ENCODE results near the gene CHIA.

Gene CHIA

GRCh38 chr1:111302374-111302773 lies 11.7 kb downstream of the CHIA start:
- Histone ChIP-seq H3K9me3 (no peaks in the 10 kb centered on the region), H3K4me1 (ENCODE audit: control insufficient read depth in 1 of 2, insufficient read depth in 1 of 2, low read depth in 1 of 2, low read length in 1 of 2) (no peaks in the 10 kb centered on the region), H3K36me3 (no peaks in the 10 kb centered on the region), H3K4me3 (ENCODE audit: low read depth in 1 of 2, low read length in 1 of 2) (no peak overlapping the region), H3K27ac (no peak overlapping the region), H3K27me3 (no peaks in the 10 kb centered on the region)
- TF ChIP-seq CTCF (IDR thresholded peaks at IDR 0.05): no peak

- peaks cover 20% of the 10 kb centered on the region for H3K27me3 ChIP-seq
- no peak overlapping the region for H3K27ac ChIP-seq
- no peaks in the 10 kb centered on the region for H3K36me3 ChIP-seq
- H3K4me1 ChIP-seq (ENCODE audit: control insufficient read depth in 1 of 2, insufficient read depth in 1 of 2, low read depth in 1 of 2, low read length in 1 of 2): no peaks in the 10 kb centered on the region
- H3K9me3 ChIP-seq: no peaks in the 10 kb centered on the region
- no peak overlapping the region for H3K4me3 ChIP-seq (ENCODE audit: low read depth in 1 of 2, low read length in 1 of 2)
- TF ChIP-seq CTCF (IDR thresholded peaks at IDR 0.05): no peak
These were observed 19.0 kb downstream of the CHIA start for GRCh38 chr1:111309690-111310089.

- H3K27me3 ChIP-seq: peaks cover 28% of the 10 kb centered on the region
- no peak for TF ChIP-seq CTCF (IDR thresholded peaks at IDR 0.05)
These were observed 27.9 kb downstream of the CHIA start for GRCh38 chr1:111318523-111318922.

GRCh38 chr1:111320066-111320879 lies 29.6 kb downstream of the CHIA start:
- H3K36me3 ChIP-seq: no peaks in the 10 kb centered on the region
- H3K4me3 ChIP-seq (ENCODE audit: low read depth in 1 of 2, low read length in 1 of 2): no peak overlapping the region
- peaks cover 14% of the 10 kb centered on the region for H3K27me3 ChIP-seq
- no peaks in the 10 kb centered on the region for H3K4me1 ChIP-seq (ENCODE audit: control insufficient read depth in 1 of 2, insufficient read depth in 1 of 2, low read depth in 1 of 2, low read length in 1 of 2)
- no peak overlapping the region for H3K27ac ChIP-seq
- no peaks in the 10 kb centered on the region for H3K9me3 ChIP-seq
- no peak for TF ChIP-seq CTCF (IDR thresholded peaks at IDR 0.05)

More at GRCh38 chr1:111318523-111318922, 27.9 kb downstream of the CHIA start:
- H3K4me1 ChIP-seq (ENCODE audit: control insufficient read depth in 1 of 2, insufficient read depth in 1 of 2, low read depth in 1 of 2, low read length in 1 of 2): no peaks in the 10 kb centered on the region
- no peak overlapping the region for H3K27ac ChIP-seq
- H3K9me3 ChIP-seq: no peaks in the 10 kb centered on the region
- H3K36me3 ChIP-seq: no peaks in the 10 kb centered on the region
- no peak overlapping the region for H3K4me3 ChIP-seq (ENCODE audit: low read depth in 1 of 2, low read length in 1 of 2)

- Histone ChIP-seq H3K4me1 (ENCODE audit: control insufficient read depth in 1 of 2, insufficient read depth in 1 of 2, low read depth in 1 of 2, low read length in 1 of 2) (no peaks in the 10 kb centered on the region), H3K27ac (no peak overlapping the region), H3K9me3 (no peaks in the 10 kb centered on the region), H3K27me3 (peaks cover 5% of the 10 kb centered on the region), H3K36me3 (no peaks in the 10 kb centered on the region), H3K4me3 (ENCODE audit: low read depth in 1 of 2, low read length in 1 of 2) (no peak overlapping the region)
- no peak for TF ChIP-seq CTCF (IDR thresholded peaks at IDR 0.05)
These were observed 32.6 kb downstream of the CHIA start for GRCh38 chr1:111323231-111323630.

All from neutrophil (primary cell).